Lower lobe of right lung (tissue), 2 donors: ENCODE results near the gene PCCB. TPM values are rescaled to one million over a fixed set of nuclear protein-coding genes. Genes with fewer than 3 reads are reported as not detected.

Source experiments
- ATAC-seq, 2 donors: fragments of 200-7000 bp; cut with Tn5 transposase; one replicate each; pipeline ENCODE4 v1.9.1; 2020 to 2022; ENCODE audit warnings: mild to moderate bottlenecking in 2 of 2, moderate library complexity in 2 of 2
- DNase-seq: peaks from one replicate; pipeline ENCODE4 v3.0.0-alpha.2; 2020
- H3K27ac ChIP-seq: fragments of 200-600 bp; one replicate; pipeline ENCODE4 v1.8.0; 2022
- H3K27me3 ChIP-seq: fragments of 200-600 bp; one replicate; pipeline ENCODE4 v1.8.0; 2022; ENCODE audit warnings: low read depth
- H3K36me3 ChIP-seq: fragments of 200-600 bp; one replicate; pipeline ENCODE4 v1.8.0; 2022; ENCODE audit warnings: mild to moderate bottlenecking
- H3K4me1 ChIP-seq: fragments of 200-600 bp; one replicate; pipeline ENCODE4 v1.8.0; 2022
- H3K4me3 ChIP-seq: fragments of 200-600 bp; one replicate; pipeline ENCODE4 v1.8.0; 2022; ENCODE audit warnings: mild to moderate bottlenecking
- H3K9me3 ChIP-seq: fragments of 200-600 bp; one replicate; pipeline ENCODE4 v1.8.0; 2022
- intact Hi-C: fragments of 100-400 bp; cut with DNase I; formaldehyde crosslinking; loops from one replicate; pipeline ENCODE4 v1.11.0; 2022
- total RNA-seq: library from RNA; stranded (reverse); fragmentation: NEBNext Ultra II Directional; extraction: Animal tissue kit (Norgen Biotek cat#: 25700); gene quantifications from one replicate; pipeline ENCODE4 v1.2.1, GENCODE V29; 2021
- TF ChIP-seq, protein P1 (sequence below): fragments of 200-600 bp; IDR thresholded peaks from one replicate; pipeline ENCODE4 v1.8.0; 2022; ENCODE audit warnings: antibody characterized with exemption, mild to moderate bottlenecking
- donor health status: DM: no; HTN: yes; CAD: no; lungs with severe emphysema.

PCCB gene
- total RNA-seq, 1 donor from 2014 or later, result 28.8 TPM

DNA sequence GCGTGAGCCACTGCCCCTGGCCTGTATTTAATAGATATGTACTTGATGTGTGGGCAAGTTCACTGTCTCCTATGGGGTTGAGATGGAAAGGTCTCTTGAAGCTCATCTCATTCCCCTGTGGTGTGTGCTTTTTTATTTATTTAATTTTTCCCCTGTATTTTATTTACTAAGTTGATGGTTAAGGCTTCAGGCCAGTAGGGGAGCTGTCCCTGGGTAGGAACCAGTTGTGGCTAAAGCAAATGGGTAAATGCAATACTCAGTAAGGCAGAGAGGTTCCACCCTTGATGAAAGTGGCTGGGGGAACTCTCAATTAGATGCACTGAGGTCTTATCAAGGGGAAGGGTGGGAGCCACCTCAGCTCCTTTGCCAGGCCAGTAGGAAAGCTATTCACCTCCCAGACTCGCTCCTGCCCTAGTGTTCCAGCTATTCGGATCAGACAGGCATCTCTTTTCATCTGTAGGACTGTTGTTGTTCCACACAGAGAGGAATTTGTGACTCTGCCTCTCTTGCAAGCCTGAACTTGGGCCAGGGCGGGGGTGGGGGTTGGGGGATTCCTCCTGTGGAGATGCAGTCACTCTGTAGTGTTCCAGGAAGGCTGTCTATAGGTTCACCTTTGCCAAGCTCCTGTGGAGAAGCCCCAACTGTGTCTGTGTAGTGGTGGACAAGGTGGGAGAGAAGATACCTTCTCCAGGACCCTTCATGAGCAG lies 26.1 kb downstream of the PCCB start:
- H3K27ac ChIP-seq, result no peak overlapping the region
- H3K4me1 ChIP-seq, result no peaks in the 10 kb centered on the region
- no peaks in the 10 kb centered on the region for H3K36me3 ChIP-seq
- DNase-seq (no peak), ATAC-seq (no peak)
- H3K27me3 ChIP-seq, result no peaks in the 10 kb centered on the region
- TF ChIP-seq, protein P1, sequence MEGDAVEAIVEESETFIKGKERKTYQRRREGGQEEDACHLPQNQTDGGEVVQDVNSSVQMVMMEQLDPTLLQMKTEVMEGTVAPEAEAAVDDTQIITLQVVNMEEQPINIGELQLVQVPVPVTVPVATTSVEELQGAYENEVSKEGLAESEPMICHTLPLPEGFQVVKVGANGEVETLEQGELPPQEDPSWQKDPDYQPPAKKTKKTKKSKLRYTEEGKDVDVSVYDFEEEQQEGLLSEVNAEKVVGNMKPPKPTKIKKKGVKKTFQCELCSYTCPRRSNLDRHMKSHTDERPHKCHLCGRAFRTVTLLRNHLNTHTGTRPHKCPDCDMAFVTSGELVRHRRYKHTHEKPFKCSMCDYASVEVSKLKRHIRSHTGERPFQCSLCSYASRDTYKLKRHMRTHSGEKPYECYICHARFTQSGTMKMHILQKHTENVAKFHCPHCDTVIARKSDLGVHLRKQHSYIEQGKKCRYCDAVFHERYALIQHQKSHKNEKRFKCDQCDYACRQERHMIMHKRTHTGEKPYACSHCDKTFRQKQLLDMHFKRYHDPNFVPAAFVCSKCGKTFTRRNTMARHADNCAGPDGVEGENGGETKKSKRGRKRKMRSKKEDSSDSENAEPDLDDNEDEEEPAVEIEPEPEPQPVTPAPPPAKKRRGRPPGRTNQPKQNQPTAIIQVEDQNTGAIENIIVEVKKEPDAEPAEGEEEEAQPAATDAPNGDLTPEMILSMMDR, result no peak
- intact Hi-C loops, result no loop called here
- H3K9me3 ChIP-seq, result peaks cover 5% of the 10 kb centered on the region
- no peak overlapping the region for H3K4me3 ChIP-seq

- no peak overlapping the region for H3K27ac ChIP-seq
- TF ChIP-seq, protein P1, result no peak
These were observed 27.0 kb downstream of the PCCB start for GRCh38 chr3:136277115-136277514.

DNA sequence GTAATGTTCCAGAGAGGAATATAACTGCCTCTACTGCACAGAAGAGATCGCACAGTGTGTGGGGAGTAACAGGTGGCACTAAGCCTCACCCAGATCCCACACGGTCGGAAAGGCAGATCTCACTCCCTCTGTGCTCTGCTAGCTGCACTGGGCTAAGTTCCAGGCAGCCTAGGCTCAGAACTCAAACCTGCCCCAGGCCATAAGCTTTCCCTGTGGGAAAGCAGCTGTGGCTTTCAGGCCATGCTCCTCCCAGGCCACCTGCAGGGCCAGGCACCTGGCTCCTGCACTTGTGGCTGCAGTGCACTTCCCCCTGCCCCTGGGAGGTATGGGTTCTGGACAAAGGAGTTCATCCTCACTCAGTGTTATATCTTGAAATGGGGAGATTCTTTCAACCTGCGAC lies 27.5 kb downstream of the PCCB start:
- no peaks in the 10 kb centered on the region for H3K4me1 ChIP-seq
- intact Hi-C loops, result no loop called here
- DNase-seq (no peak), ATAC-seq (peak in 1 of 2 donors; percentile 52)
- TF ChIP-seq, protein P1, result no peak
- no peaks in the 10 kb centered on the region for H3K27me3 ChIP-seq
- peaks cover 5% of the 10 kb centered on the region for H3K9me3 ChIP-seq
- H3K36me3 ChIP-seq, result no peaks in the 10 kb centered on the region
- H3K4me3 ChIP-seq, result no peak overlapping the region
- H3K27ac ChIP-seq, result no peak overlapping the region

More at GRCh38 chr3:136277115-136277514, 27.0 kb downstream of the PCCB start:
- Histone ChIP-seq H3K9me3 (peaks cover 5% of the 10 kb centered on the region), H3K36me3 (no peaks in the 10 kb centered on the region), H3K27me3 (no peaks in the 10 kb centered on the region), H3K4me3 (no peak overlapping the region), H3K4me1 (no peaks in the 10 kb centered on the region)
- intact Hi-C loops, result no loop called here
- no peak for DNase-seq
- ATAC-seq, result no peak

DNA sequence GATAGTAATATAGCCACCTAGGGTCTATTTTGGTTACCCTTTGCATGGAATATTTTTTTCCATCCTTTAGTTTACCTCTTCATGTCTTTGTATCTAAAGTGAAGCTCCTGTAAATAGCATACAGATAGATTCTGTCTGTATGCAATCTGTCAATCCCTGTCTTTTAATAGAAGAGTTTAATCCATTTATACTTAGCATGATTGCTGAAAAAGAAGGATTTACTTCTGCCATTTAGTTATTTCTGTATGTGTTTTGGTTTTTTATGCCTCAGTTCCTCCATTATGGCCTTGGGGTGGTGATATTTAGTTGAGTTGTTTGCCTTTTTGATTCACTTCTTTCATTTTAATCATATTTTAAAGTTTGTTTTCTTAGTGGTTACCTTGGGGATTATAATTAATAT lies 29.0 kb downstream of the PCCB start:
- DNase-seq, result no peak
- TF ChIP-seq, protein P1, result no peak

DNA sequence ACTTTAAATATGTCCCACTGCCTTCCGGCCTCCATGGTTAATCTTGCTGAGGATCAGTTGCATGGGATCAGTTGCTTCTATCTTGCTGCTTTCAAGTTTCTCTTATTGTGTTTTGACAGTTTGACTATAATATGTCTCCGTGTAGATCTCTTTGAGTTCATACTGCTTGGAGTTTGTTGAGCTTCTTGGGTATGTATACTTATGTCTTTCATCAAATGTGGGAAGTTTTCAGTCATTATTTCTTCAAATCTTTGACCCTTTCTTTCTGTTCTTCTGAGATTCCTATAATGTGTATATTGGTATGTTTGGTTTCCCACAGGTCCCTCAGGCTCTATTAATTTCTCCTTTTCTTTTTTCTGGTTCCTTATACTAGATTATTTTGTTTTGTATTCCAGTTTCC lies 30.8 kb downstream of the PCCB start:
- no peak overlapping the region for H3K27ac ChIP-seq
- peaks cover 23% of the 10 kb centered on the region for H3K36me3 ChIP-seq
- intact Hi-C loops, result no loop called here
- no peaks in the 10 kb centered on the region for H3K4me1 ChIP-seq
- peaks cover 5% of the 10 kb centered on the region for H3K9me3 ChIP-seq
- no peaks in the 10 kb centered on the region for H3K27me3 ChIP-seq
- DNase-seq (no peak), ATAC-seq (no peak)
- TF ChIP-seq, protein P1, result no peak
- no peak overlapping the region for H3K4me3 ChIP-seq

More for the DNA sequence above, 29.0 kb downstream of the PCCB start:
- intact Hi-C loops, result no loop called here
- no peak for ATAC-seq
- Histone ChIP-seq H3K4me1 (no peaks in the 10 kb centered on the region), H3K27ac (no peak overlapping the region), H3K9me3 (peaks cover 5% of the 10 kb centered on the region), H3K27me3 (no peaks in the 10 kb centered on the region), H3K4me3 (no peak overlapping the region), H3K36me3 (peaks cover 6% of the 10 kb centered on the region)
